ENCODE results near the gene CFAP45. TPM values are rescaled to one million over a fixed set of nuclear protein-coding genes. Genes with fewer than 3 reads are reported as not detected.

CFAP45 gene
- total and polyA plus RNA-seq, 2 experiments from 2014 or later: 0.36 TPM; not detected in 1

DNA sequence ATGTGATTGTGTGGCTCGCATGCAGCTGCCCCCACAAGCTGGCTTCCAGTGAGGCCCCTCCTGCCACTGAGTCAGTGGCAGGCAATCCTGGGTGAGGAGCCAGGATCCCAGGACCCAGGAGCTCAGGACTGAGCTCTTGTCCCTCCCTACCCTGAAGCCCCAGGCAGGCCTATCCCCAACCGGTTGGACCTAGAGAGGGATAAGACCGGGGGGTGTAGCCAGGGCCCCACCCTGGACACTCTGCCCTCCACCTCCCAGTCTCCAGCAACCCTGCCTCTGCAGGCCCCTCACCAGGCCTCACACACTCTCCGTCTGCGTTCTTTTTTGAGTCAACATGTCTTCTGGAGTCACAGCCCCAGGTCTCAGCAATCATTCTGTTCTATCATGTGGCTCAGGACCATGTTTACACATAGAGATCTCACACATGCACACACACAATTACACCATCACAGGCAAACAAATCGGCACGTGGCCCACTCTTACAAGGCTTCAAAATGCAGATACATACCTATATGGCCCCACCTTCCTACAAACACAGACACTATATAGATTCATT is 40.1 kb downstream of the CFAP45 start:
- ATAC-seq: no peak
- Histone ChIP-seq H3K4me3 (no peak overlapping the region), H3K27ac (ENCODE audit: low read depth) (no peak overlapping the region), H2AFZ (no peak overlapping the region), H4K20me1 (replicated peaks; ENCODE audit: insufficient read depth) (no peaks in the 10 kb centered on the region), H3K27me3 (ENCODE audit: insufficient read depth) (peaks cover 20% of the 10 kb centered on the region), H3K36me3 (ENCODE audit: insufficient read depth) (no peaks in the 10 kb centered on the region), H3K4me2 (no peak overlapping the region), H3K79me2 (replicated peaks; ENCODE audit: insufficient read depth) (no peaks in the 10 kb centered on the region), H3K9me2 (ENCODE audit: insufficient read depth) (no peaks in the 10 kb centered on the region), H3K4me1 (ENCODE audit: insufficient read depth) (no peaks in the 10 kb centered on the region), H3F3A (replicated peaks; ENCODE audit: low read depth) (0 out of 2 replicates have a peak, but pooled peaks cover 2% of the 10 kb centered on the region)
- DNase-seq (ENCODE audit: low spot score): no peak
- H3K36me3 Mint-ChIP-seq (ENCODE audit: low read depth): no peaks in the 10 kb centered on the region; the same call in 2 of the 3 replicates
- H3K27ac Mint-ChIP-seq: no peak overlapping the region
- peaks cover 3% of the 10 kb centered on the region; the same call in 2 of the 3 replicates for H3K4me1 Mint-ChIP-seq
- H3K4me3 Mint-ChIP-seq: no peak overlapping the region
- H3K9me3 Mint-ChIP-seq: no peaks in the 10 kb centered on the region; the same call in 2 of the 3 replicates
- H3K27me3 Mint-ChIP-seq (ENCODE audit: insufficient read depth, low read depth, poor library complexity): peaks cover 19% of the 10 kb centered on the region
- TF ChIP-seq ZNF114 (CRISPR knock-in tag; IDR thresholded peaks at IDR 0.05): no peak
- TF ChIP-seq, protein P1, sequence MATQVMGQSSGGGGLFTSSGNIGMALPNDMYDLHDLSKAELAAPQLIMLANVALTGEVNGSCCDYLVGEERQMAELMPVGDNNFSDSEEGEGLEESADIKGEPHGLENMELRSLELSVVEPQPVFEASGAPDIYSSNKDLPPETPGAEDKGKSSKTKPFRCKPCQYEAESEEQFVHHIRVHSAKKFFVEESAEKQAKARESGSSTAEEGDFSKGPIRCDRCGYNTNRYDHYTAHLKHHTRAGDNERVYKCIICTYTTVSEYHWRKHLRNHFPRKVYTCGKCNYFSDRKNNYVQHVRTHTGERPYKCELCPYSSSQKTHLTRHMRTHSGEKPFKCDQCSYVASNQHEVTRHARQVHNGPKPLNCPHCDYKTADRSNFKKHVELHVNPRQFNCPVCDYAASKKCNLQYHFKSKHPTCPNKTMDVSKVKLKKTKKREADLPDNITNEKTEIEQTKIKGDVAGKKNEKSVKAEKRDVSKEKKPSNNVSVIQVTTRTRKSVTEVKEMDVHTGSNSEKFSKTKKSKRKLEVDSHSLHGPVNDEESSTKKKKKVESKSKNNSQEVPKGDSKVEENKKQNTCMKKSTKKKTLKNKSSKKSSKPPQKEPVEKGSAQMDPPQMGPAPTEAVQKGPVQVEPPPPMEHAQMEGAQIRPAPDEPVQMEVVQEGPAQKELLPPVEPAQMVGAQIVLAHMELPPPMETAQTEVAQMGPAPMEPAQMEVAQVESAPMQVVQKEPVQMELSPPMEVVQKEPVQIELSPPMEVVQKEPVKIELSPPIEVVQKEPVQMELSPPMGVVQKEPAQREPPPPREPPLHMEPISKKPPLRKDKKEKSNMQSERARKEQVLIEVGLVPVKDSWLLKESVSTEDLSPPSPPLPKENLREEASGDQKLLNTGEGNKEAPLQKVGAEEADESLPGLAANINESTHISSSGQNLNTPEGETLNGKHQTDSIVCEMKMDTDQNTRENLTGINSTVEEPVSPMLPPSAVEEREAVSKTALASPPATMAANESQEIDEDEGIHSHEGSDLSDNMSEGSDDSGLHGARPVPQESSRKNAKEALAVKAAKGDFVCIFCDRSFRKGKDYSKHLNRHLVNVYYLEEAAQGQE (IDR thresholded peaks at IDR 0.05; ENCODE audit: unreplicated experiment): no peak
- no peak for TF ChIP-seq EZH2 (IDR thresholded peaks at IDR 0.05; ENCODE audit: low read depth, unreplicated experiment)
- no peak for TF ChIP-seq CREB1 (CRISPR knock-in tag; IDR thresholded peaks at IDR 0.05; ENCODE audit: low read depth)
- TF ChIP-seq, protein P2, sequence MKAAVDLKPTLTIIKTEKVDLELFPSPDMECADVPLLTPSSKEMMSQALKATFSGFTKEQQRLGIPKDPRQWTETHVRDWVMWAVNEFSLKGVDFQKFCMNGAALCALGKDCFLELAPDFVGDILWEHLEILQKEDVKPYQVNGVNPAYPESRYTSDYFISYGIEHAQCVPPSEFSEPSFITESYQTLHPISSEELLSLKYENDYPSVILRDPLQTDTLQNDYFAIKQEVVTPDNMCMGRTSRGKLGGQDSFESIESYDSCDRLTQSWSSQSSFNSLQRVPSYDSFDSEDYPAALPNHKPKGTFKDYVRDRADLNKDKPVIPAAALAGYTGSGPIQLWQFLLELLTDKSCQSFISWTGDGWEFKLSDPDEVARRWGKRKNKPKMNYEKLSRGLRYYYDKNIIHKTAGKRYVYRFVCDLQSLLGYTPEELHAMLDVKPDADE (IDR thresholded peaks at IDR 0.05): no peak
- TF ChIP-seq ZNF331 (CRISPR knock-in tag; IDR thresholded peaks at IDR 0.05; ENCODE audit: low read depth): no peak
- no peak for TF ChIP-seq EZH2phosphoT487 (IDR thresholded peaks at IDR 0.05; ENCODE audit: unreplicated experiment)
- no peak for TF ChIP-seq STAT1 (IDR thresholded peaks at IDR 0.05; ENCODE audit: unreplicated experiment)
- TF ChIP-seq, protein P3, sequence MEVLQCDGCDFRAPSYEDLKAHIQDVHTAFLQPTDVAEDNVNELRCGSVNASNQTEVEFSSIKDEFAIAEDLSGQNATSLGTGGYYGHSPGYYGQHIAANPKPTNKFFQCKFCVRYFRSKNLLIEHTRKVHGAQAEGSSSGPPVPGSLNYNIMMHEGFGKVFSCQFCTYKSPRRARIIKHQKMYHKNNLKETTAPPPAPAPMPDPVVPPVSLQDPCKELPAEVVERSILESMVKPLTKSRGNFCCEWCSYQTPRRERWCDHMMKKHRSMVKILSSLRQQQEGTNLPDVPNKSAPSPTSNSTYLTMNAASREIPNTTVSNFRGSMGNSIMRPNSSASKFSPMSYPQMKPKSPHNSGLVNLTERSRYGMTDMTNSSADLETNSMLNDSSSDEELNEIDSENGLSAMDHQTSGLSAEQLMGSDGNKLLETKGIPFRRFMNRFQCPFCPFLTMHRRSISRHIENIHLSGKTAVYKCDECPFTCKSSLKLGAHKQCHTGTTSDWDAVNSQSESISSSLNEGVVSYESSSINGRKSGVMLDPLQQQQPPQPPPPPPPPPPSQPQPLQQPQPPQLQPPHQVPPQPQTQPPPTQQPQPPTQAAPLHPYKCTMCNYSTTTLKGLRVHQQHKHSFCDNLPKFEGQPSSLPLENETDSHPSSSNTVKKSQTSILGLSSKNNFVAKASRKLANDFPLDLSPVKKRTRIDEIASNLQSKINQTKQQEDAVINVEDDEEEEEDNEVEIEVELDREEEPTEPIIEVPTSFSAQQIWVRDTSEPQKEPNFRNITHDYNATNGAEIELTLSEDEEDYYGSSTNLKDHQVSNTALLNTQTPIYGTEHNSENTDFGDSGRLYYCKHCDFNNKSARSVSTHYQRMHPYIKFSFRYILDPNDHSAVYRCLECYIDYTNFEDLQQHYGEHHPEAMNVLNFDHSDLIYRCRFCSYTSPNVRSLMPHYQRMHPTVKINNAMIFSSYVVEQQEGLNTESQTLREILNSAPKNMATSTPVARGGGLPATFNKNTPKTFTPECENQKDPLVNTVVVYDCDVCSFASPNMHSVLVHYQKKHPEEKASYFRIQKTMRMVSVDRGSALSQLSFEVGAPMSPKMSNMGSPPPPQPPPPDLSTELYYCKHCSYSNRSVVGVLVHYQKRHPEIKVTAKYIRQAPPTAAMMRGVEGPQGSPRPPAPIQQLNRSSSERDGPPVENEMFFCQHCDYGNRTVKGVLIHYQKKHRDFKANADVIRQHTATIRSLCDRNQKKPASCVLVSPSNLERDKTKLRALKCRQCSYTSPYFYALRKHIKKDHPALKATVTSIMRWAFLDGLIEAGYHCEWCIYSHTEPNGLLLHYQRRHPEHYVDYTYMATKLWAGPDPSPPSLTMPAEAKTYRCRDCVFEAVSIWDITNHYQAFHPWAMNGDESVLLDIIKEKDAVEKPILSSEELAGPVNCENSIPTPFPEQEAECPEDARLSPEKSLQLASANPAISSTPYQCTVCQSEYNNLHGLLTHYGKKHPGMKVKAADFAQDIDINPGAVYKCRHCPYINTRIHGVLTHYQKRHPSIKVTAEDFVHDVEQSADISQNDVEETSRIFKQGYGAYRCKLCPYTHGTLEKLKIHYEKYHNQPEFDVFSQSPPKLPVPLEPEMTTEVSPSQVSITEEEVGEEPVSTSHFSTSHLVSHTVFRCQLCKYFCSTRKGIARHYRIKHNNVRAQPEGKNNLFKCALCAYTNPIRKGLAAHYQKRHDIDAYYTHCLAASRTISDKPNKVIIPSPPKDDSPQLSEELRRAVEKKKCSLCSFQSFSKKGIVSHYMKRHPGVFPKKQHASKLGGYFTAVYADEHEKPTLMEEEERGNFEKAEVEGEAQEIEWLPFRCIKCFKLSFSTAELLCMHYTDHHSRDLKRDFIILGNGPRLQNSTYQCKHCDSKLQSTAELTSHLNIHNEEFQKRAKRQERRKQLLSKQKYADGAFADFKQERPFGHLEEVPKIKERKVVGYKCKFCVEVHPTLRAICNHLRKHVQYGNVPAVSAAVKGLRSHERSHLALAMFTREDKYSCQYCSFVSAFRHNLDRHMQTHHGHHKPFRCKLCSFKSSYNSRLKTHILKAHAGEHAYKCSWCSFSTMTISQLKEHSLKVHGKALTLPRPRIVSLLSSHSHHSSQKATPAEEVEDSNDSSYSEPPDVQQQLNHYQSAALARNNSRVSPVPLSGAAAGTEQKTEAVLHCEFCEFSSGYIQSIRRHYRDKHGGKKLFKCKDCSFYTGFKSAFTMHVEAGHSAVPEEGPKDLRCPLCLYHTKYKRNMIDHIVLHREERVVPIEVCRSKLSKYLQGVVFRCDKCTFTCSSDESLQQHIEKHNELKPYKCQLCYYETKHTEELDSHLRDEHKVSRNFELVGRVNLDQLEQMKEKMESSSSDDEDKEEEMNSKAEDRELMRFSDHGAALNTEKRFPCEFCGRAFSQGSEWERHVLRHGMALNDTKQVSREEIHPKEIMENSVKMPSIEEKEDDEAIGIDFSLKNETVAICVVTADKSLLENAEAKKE (CRISPR knock-in tag; IDR thresholded peaks at IDR 0.05): no peak
- no peak for TF ChIP-seq POLR2AphosphoS5 (IDR thresholded peaks at IDR 0.05; ENCODE audit: low read depth)
- no peak for TF ChIP-seq CTCF (conservative IDR thresholded peaks at IDR 0.05; ENCODE audit: low read depth in 2 of 2)
- TF ChIP-seq JUNB (IDR thresholded peaks at IDR 0.05; ENCODE audit: unreplicated experiment): no peak
- no peak for TF ChIP-seq NANOG (IDR thresholded peaks at IDR 0.05; ENCODE audit: borderline replicate concordance)

All from GM23338 (cell line).